Body of pancreas (tissue), 4 donors: ENCODE data around the gene METAP1D.

ENCODE experiments used
- POLR2A ChIP-seq, 3 donors: fragments of 450-650 bp; IDR thresholded peaks; one replicate each; pipeline ENCODE4 v1.6.1; 2016; ENCODE audit warnings: antibody characterized with exemption in 3 of 3, mild to moderate bottlenecking in 2 of 3
- TF ChIP-seq, protein P1 (sequence below), 7 experiments: fragments of 450-650 bp in 4 of 7; fragments of 200-600 bp in 3 of 7; sonication (generic) in 3 of 7; IDR thresholded peaks; one replicate each; pipeline ENCODE4 v1.5.1; 2016 to 2019; ENCODE audit warnings: antibody characterized with exemption in 7 of 7

DNA sequence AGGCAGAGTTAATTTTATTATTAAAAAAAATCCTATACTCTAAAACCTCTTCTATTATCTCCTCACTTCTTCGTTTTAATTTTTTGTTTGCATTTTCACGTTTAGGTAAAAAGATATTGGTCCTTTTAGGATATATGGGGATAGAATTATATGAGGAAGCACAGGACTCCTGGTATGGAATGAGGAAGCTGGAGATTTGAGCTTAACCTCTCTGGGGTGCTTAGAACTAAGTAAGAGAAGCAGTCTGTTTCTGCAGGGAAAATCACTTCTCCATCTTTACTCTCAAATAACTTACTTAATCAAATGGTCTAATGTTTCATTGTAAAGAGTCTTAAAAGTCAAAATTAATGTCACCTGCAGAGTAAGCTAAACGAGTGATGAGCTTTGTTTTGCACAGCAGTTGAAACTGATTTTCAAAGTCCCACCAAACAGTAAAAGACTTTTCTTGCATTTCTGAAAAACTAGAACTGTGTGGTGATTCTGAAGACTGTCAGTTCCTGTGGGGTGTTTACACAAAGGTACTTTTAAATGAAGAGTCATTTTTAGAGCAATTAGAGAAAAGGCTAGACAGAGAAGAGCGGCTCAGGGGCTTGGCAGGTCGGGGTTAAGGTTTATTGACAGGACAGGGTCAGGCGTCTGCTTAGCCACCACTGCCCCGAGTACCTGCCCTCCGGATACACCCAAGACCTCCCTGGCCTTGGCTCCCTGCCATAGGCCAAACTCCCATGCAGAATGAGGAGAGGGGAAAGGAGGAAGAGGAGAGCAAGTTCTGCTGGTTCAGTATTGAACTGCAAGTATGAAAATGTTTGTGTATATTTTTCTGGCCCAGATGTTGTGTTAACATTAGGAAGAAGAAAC is 21.6 kb downstream of the METAP1D start:
- TF ChIP-seq, protein P1, sequence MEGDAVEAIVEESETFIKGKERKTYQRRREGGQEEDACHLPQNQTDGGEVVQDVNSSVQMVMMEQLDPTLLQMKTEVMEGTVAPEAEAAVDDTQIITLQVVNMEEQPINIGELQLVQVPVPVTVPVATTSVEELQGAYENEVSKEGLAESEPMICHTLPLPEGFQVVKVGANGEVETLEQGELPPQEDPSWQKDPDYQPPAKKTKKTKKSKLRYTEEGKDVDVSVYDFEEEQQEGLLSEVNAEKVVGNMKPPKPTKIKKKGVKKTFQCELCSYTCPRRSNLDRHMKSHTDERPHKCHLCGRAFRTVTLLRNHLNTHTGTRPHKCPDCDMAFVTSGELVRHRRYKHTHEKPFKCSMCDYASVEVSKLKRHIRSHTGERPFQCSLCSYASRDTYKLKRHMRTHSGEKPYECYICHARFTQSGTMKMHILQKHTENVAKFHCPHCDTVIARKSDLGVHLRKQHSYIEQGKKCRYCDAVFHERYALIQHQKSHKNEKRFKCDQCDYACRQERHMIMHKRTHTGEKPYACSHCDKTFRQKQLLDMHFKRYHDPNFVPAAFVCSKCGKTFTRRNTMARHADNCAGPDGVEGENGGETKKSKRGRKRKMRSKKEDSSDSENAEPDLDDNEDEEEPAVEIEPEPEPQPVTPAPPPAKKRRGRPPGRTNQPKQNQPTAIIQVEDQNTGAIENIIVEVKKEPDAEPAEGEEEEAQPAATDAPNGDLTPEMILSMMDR (IDR thresholded peaks at IDR 0.05) = no peak
- TF ChIP-seq POLR2A (IDR thresholded peaks at IDR 0.05) = no peak
